Ovary (tissue), 9 donors: ENCODE data around the gene RAB3GAP1. TPM values are rescaled to one million over a fixed set of nuclear protein-coding genes. Genes with fewer than 3 reads are reported as not detected.
"Not testable (repeated sequence)": the region's sequence is repeated elsewhere in the genome, so short reads cannot be mapped to it uniquely, and the experiment has no call there.

ENCODE experiments used
- DNase-seq, 5 donors: peaks; one replicate each; pipeline ENCODE4 v3.0.0-alpha.2; 2019 to 2020
- H3K27ac ChIP-seq, 2 donors: fragments of 200-600 bp; one replicate each; pipeline versions ENCODE4 v1.5.1 to v1.8.0; 2019 to 2022
- H3K27me3 ChIP-seq: fragments of 200-600 bp; one replicate; pipeline ENCODE4 v1.8.0; 2022
- H3K36me3 ChIP-seq: fragments of 200-600 bp; sonication (generic); one replicate; pipeline ENCODE4 v1.5.1; 2019
- H3K4me1 ChIP-seq: one replicate; pipeline ENCODE4 v1.8.1; 2013; ENCODE audit warnings: mild to moderate bottlenecking, moderate library complexity; ENCODE audit not compliant: insufficient read depth
- H3K4me3 ChIP-seq: fragments of 200-600 bp; sonication (generic); one replicate; pipeline ENCODE4 v1.5.1; 2017
- H3K9me3 ChIP-seq, 2 donors: fragments of 200-600 bp in 1 of 2; sonication (generic) in 1 of 2; one replicate each; pipeline versions ENCODE4 v1.5.1 to v1.8.1; 2013 to 2019; ENCODE audit warnings: mild to moderate bottlenecking in 1 of 2, moderate library complexity in 1 of 2
- EP300 ChIP-seq: sonication (generic); formaldehyde crosslinking; IDR thresholded peaks from one replicate; pipeline ENCODE4 v1.6.1; 2017; ENCODE audit warnings: antibody characterized with exemption
- POLR2A ChIP-seq: fragments of 450-650 bp; IDR thresholded peaks from one replicate; pipeline ENCODE4 v1.6.1; 2017; ENCODE audit warnings: antibody characterized with exemption, mild to moderate bottlenecking, moderate library complexity
- WGBS, 3 donors: extraction: QIAGEN DNeasy Blood & Tissue Kit in 1 of 3; methylation state at CpG; one replicate each; pipeline versions ENCODE4 v1.1.5 to v1.1.7; 2013 to 2017; 5-methylcytosine and 5-hydroxymethylcytosine counted together
- intact Hi-C, 4 donors: fragments of 100-400 bp; cut with DNase I; formaldehyde crosslinking; loops; one replicate each; pipeline versions ENCODE4 v1.11.0 to v1.15.1; 2022 to 2023
- polyA plus RNA-seq, 2 donors: library from polyadenylated mRNA; stranded (reverse); fragments of 200-250 nt in 1 of 2; fragments of 350-450 nt in 1 of 2; fragmentation: Illumina TruSeq in 1 of 2; extraction: RNeasy Lipid Tissue Mini Kit (QIAGEN cat#74804) in 1 of 2; gene quantifications; one replicate each; pipeline ENCODE4 v1.2.3, GENCODE V29; 2013 to 2014
- total RNA-seq, 7 donors: library from RNA; depleted of rRNA in 2 of 7; stranded (reverse); fragments of >200 nt in 2 of 7; fragmentation: NEBNext Ultra II Directional in 3 of 7; extraction: Animal tissue kit (Norgen Biotek cat#: 25700) in 3 of 7; gene quantifications; one replicate each; pipeline versions ENCODE4 v1.1.0 to v1.2.4, GENCODE V29; 2016 to 2023
- TF ChIP-seq, protein P1 (sequence below), 3 donors: fragments of 450-650 bp in 2 of 3; fragments of 200-600 bp in 1 of 3; IDR thresholded peaks; one replicate each; pipeline versions ENCODE4 v1.5.1 to v1.8.0; 2016 to 2022; ENCODE audit warnings: antibody characterized with exemption in 3 of 3, mild to moderate bottlenecking in 1 of 3
- donor health status: DM: no; HTN: no; CAD: no; lungs with moderate emphysema.
- donor health status: DM: no; HTN: no; CAD: no.
- donor health status: Bipolar disorder and iron deficiency.
- donor health status: DM: yes; HTN: yes; CAD: no.
- donor health status: DM: no; HTN: no; CAD: no.
- donor health status: DM: yes; HTN: yes; CAD: no.

The RAB3GAP1 gene
- total and polyA plus RNA-seq, 9 donors = 29.3 to 51.3 (median 44.3) TPM

GRCh38 chr2:135086222-135086621, 34.1 kb downstream of the RAB3GAP1 start:
- intact Hi-C loops = no loop called here
- TF ChIP-seq, protein P1, sequence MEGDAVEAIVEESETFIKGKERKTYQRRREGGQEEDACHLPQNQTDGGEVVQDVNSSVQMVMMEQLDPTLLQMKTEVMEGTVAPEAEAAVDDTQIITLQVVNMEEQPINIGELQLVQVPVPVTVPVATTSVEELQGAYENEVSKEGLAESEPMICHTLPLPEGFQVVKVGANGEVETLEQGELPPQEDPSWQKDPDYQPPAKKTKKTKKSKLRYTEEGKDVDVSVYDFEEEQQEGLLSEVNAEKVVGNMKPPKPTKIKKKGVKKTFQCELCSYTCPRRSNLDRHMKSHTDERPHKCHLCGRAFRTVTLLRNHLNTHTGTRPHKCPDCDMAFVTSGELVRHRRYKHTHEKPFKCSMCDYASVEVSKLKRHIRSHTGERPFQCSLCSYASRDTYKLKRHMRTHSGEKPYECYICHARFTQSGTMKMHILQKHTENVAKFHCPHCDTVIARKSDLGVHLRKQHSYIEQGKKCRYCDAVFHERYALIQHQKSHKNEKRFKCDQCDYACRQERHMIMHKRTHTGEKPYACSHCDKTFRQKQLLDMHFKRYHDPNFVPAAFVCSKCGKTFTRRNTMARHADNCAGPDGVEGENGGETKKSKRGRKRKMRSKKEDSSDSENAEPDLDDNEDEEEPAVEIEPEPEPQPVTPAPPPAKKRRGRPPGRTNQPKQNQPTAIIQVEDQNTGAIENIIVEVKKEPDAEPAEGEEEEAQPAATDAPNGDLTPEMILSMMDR (IDR thresholded peaks at IDR 0.05) = no peak
- no peak for TF ChIP-seq POLR2A
- H3K9me3 ChIP-seq = no peaks in the 10 kb centered on the region
- no peaks in the 10 kb centered on the region for H3K27me3 ChIP-seq
- no peak overlapping the region for H3K27ac ChIP-seq
- no peak for DNase-seq
- H3K4me1 ChIP-seq = no peaks in the 10 kb centered on the region
- no peak overlapping the region for H3K4me3 ChIP-seq
- WGBS, 3 donors = 83 to 89% (median 89%) methylated on average over 2 of the region's 2 CpGs
- no peaks in the 10 kb centered on the region for H3K36me3 ChIP-seq

DNA sequence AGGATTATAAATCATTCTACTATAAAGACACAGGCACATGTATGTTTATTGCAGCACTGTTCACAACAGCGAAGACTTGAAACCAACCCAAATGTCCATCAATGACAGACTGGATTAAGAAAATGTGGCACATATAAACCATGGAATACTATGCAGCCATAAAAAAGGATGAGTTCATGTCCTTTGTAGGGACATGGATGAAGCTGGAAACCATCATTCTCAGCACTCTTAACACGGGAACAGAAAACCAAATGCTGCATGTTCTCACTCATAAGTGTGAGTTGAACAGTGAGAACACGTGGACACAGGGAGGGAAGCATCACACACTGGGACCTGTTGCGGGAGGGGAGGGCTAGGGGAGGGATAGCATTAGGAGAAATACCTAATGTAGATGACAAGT, 37.5 kb downstream of the RAB3GAP1 start:
- 92 to 99% (median 98%) methylated on average over 4 of the region's 4 CpGs for WGBS, 3 donors
- H3K36me3 ChIP-seq, H3K27me3 ChIP-seq, intact Hi-C loops, H3K4me1 ChIP-seq, H3K9me3 ChIP-seq, H3K4me3 ChIP-seq, DNase-seq, H3K27ac ChIP-seq: not testable (repeated sequence)

DNA sequence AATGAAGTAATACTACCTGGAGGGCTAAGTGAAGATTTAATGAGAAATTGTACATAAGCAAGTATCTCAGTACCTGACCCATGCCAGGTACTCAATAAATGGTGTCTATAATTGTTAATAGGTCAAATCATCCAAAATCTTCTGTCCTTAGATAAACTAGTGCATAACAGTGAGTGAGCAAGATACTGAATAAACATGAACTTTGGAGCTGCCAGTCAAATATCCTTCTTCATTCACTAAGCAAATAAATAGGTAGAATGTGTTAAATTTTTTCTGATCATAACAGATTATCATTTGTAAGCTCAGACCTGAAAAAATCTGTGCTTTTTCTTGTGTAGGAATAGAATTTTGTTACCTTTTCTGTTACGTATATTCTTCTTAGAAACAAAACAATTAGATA, 39.6 kb downstream of the RAB3GAP1 start:
- Histone ChIP-seq H3K27ac (no peak overlapping the region), H3K36me3 (no peaks in the 10 kb centered on the region), H3K9me3 (no peaks in the 10 kb centered on the region), H3K27me3 (no peaks in the 10 kb centered on the region), H3K4me1 (no peaks in the 10 kb centered on the region), H3K4me3 (no peak overlapping the region)
- intact Hi-C loops = no loop called here
- no peak for DNase-seq
- 99 to 100% (median 100%) methylated on average over 1 of the region's 1 CpG for WGBS, 3 donors
- no peak for TF ChIP-seq EP300
- TF ChIP-seq POLR2A = no peak
- TF ChIP-seq, protein P1 (IDR thresholded peaks at IDR 0.05) = no peak

DNA sequence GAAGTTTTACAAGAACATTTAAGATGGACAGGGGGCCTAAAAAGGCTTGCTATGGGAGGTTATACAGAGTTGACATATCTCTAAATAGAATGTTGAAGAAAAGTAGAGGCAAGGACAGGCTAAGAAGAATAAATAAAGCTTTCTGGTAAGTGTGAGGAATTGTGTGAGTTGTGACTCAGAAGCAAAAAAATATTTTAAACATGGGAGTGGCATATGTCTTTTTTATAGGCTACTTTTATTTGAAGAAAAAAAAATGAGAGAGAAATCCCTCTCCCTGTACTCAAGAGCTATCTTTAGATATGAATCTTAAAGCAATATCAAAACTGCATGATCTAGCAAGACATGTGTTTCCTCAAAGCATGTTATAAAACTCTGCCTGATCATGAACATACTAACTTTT, 41.1 kb downstream of the RAB3GAP1 start:
- DNase-seq = no peak
- Histone ChIP-seq H3K4me3 (no peak overlapping the region), H3K36me3 (no peaks in the 10 kb centered on the region), H3K27me3 (no peaks in the 10 kb centered on the region), H3K9me3 (no peaks in the 10 kb centered on the region), H3K4me1 (no peaks in the 10 kb centered on the region), H3K27ac (no peak overlapping the region)
- intact Hi-C loops = no loop called here
- TF ChIP-seq EP300 (no peak), POLR2A (no peak)
- TF ChIP-seq, protein P1 (IDR thresholded peaks at IDR 0.05) = no peak

DNA sequence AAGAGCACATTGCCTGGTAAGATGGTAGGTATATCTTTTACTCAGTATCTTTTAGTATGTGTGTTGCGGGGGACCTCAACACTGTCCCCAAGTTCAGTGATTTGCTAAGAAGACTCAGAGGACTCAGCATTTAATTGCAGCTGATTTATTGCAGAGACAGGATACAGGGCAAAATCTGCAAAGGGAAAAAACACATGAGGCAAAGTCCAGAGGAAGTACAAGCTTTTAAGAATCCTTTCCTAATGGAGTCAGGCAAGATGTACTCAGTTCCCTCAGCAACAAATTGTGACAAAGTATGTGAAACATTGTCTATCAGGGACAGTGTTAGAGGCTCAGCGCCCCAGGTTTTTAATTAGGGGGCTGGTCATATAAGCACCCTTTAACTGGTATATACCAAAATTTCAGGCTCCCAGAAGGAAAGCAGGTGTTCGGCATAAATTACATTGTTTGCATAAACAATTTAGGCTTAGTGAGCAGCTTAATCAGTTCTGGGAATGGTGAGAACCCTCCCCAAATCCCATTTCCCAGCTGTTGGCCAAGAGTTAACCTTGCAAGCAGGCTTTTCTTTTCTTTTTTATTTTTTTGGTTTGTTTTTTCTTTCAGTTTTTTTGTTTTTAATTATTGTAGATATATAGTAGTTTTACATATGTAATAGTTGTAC, 41.7 kb downstream of the RAB3GAP1 start:
- WGBS, 3 donors = 64 to 76% (median 67%) methylated on average over 3 of the region's 3 CpGs
- TF ChIP-seq, protein P1 (IDR thresholded peaks at IDR 0.05) = no peak
- no peak for TF ChIP-seq POLR2A
- DNase-seq = no peak
- Histone ChIP-seq H3K4me1 (no peaks in the 10 kb centered on the region), H3K27ac (no peak overlapping the region), H3K4me3 (no peak overlapping the region), H3K9me3 (no peaks in the 10 kb centered on the region), H3K36me3 (no peaks in the 10 kb centered on the region), H3K27me3 (no peaks in the 10 kb centered on the region)
- intact Hi-C loops = no loop called here
